Neural cell (in vitro differentiated cells): ENCODE results near the gene MYO18A.
"Not testable (repeated sequence)": the region's sequence is repeated elsewhere in the genome, so short reads cannot be mapped to it uniquely, and the experiment has no call there.

Experiments used
- CTCF ChIP-seq: fragments of 450-650 bp; IDR thresholded peaks from 2 replicates; pipeline ENCODE4 v1.5.1; 2014; ENCODE audit warnings: antibody characterized with exemption, mild to moderate bottlenecking, moderate library complexity; ENCODE audit not compliant: poor library complexity, severe bottlenecking
- EP300 ChIP-seq: fragments of 450-650 bp; conservative IDR thresholded peaks from 2 replicates; pipeline ENCODE4 v1.6.1; 2014; ENCODE audit warnings: antibody characterized with exemption, mild to moderate bottlenecking, moderate library complexity; ENCODE audit not compliant: poor library complexity, severe bottlenecking
- EZH2 ChIP-seq: fragments of 200-600, 300-800 bp; shearing (Covaris generic), sonication (generic); IDR thresholded peaks from 2 replicates; pipeline ENCODE4 v1.6.1; 2014; ENCODE audit warnings: antibody characterized with exemption, low read length, borderline replicate concordance, mild to moderate bottlenecking; ENCODE audit not compliant: insufficient read depth, poor library complexity, severe bottlenecking
- POLR2AphosphoS5 ChIP-seq: IDR thresholded peaks from 2 replicates; pipeline ENCODE4 v1.6.1; 2012
- REST ChIP-seq: IDR thresholded peaks from 2 replicates; pipeline ENCODE4 v1.6.1; 2012; ENCODE audit warnings: borderline replicate concordance

DNA sequence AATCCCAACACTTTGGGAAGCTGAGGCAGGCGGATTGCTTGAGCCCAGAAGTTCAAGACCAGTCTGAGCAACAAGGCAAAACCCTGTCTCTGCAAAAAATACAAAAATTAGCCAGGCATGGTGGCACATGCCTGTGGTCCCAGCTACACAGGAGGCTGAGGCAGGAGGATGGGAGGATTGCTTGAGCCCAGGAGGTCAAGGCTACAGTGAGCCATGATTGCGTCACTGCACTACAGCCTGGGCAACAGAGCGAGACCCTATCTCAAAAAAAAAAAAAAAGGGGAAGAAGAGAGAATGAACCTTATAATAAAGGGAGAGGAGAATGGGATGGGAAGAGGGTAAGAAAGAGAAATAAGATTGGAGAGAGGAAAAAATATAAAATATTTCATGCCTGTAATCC is 91.4 kb downstream of the MYO18A start:
- not testable (repeated sequence) for TF ChIP-seq CTCF, EZH2, EP300, POLR2AphosphoS5, REST
